Lung (tissue), 12 donors: ENCODE data around the gene LCP2. TPM values are rescaled to one million over a fixed set of nuclear protein-coding genes. Genes with fewer than 3 reads are reported as not detected.

Experiments used
- ATAC-seq: fragments of 200-7000 bp; cut with Tn5 transposase; one replicate; pipeline ENCODE4 v1.9.1; 2020; ENCODE audit warnings: moderate number of reproducible peaks; ENCODE audit not compliant: insufficient read depth, low FRiP score
- DNase-seq, 3 donors: peaks; one replicate each; pipeline ENCODE4 v3.0.0-alpha.2; 2013 to 2017
- H3K27ac ChIP-seq, 2 donors: one replicate each; pipeline ENCODE4 v1.5.1; 2013; ENCODE audit warnings: mild to moderate bottlenecking in 2 of 2, moderate library complexity in 2 of 2, control low read depth in 1 of 2, inconsistent platforms in 1 of 2, low read depth in 1 of 2, low read length in 1 of 2
- H3K27me3 ChIP-seq, 3 donors: one replicate each; pipeline ENCODE4 v1.5.1; 2013; ENCODE audit warnings: low read length in 2 of 3; ENCODE audit not compliant: control insufficient read depth in 3 of 3, insufficient read depth in 3 of 3
- H3K36me3 ChIP-seq, 4 donors: one replicate each; pipeline ENCODE4 v1.5.1; 2013; ENCODE audit warnings: low read length in 4 of 4, mild to moderate bottlenecking in 1 of 4, moderate library complexity in 1 of 4; ENCODE audit not compliant: control insufficient read depth in 4 of 4, insufficient read depth in 4 of 4
- H3K4me1 ChIP-seq, 5 donors: one replicate each; pipeline ENCODE4 v1.5.1; 2013; ENCODE audit warnings: low read length in 5 of 5, mild to moderate bottlenecking in 2 of 5, moderate library complexity in 1 of 5; ENCODE audit not compliant: control insufficient read depth in 5 of 5, insufficient read depth in 5 of 5
- H3K4me3 ChIP-seq: one replicate; pipeline ENCODE4 v1.5.1; 2013; ENCODE audit warnings: mild to moderate bottlenecking, control low read depth, moderate library complexity
- H3K9ac ChIP-seq, 2 donors: one replicate each; pipeline ENCODE4 v1.5.1; 2013; ENCODE audit warnings: low read length in 2 of 2, control low read depth in 1 of 2; ENCODE audit not compliant: insufficient read depth in 1 of 2
- H3K9me3 ChIP-seq, 4 donors: one replicate each; pipeline ENCODE4 v1.5.1; 2013; ENCODE audit warnings: low read length in 3 of 4, mild to moderate bottlenecking in 1 of 4, moderate library complexity in 1 of 4; ENCODE audit not compliant: control insufficient read depth in 4 of 4, insufficient read depth in 3 of 4
- WGBS, 2 donors: extraction: QIAGEN DNeasy Blood & Tissue Kit; methylation state at CpG; one replicate each; pipeline ENCODE4 v1.1.7; 2013; 5-methylcytosine and 5-hydroxymethylcytosine counted together
- polyA plus RNA-seq, 2 donors: library from polyadenylated mRNA; stranded (reverse); fragments of 200-250 nt; gene quantifications; one replicate each; pipeline ENCODE4 v1.2.1, GENCODE V29; 2013
- total RNA-seq, 2 donors: library from RNA; depleted of rRNA in 1 of 2; stranded (reverse); fragments of >200 nt in 1 of 2; gene quantifications; one replicate each; pipeline ENCODE4 v1.2.1, GENCODE V29; 2014 to 2021
- TF ChIP-seq, protein P1 (sequence below): IDR thresholded peaks from 2 replicates; pipeline ENCODE4 v1.5.1; 2012; ENCODE audit warnings: mild to moderate bottlenecking; ENCODE audit errors: control extremely low read depth, extremely low read depth
- donor health status: control.
- donor health status: control.
- donor health status: Bipolar disorder and iron deficiency.
- donor health status: healthy.
- donor health status: DM: yes; HTN: yes; CAD: no.

The LCP2 gene
- total and polyA plus RNA-seq, 4 donors: 15.6 to 127 (median 56.0) TPM

- Histone ChIP-seq H3K9me3 (no peaks in the 10 kb centered on the region), H3K27ac (peak overlapping the region in 1 of 2 donors; percentile 9), H3K36me3 (no peaks in the 10 kb centered on the region), H3K27me3 (peaks cover 0 to 2% (median 0%) of the 10 kb centered on the region in 3 donors), H3K9ac (no peak overlapping the region), H3K4me1 (peaks cover 0 to 13% (median 5%) of the 10 kb centered on the region in 5 donors), H3K4me3 (no peak overlapping the region)
- peak; percentile 45 to 73 (median 51) for DNase-seq
- WGBS, 2 donors: 34 to 44% methylated on average over 16 to 17 of the region's 17 CpGs
- no peak for ATAC-seq
- TF ChIP-seq, protein P1, sequence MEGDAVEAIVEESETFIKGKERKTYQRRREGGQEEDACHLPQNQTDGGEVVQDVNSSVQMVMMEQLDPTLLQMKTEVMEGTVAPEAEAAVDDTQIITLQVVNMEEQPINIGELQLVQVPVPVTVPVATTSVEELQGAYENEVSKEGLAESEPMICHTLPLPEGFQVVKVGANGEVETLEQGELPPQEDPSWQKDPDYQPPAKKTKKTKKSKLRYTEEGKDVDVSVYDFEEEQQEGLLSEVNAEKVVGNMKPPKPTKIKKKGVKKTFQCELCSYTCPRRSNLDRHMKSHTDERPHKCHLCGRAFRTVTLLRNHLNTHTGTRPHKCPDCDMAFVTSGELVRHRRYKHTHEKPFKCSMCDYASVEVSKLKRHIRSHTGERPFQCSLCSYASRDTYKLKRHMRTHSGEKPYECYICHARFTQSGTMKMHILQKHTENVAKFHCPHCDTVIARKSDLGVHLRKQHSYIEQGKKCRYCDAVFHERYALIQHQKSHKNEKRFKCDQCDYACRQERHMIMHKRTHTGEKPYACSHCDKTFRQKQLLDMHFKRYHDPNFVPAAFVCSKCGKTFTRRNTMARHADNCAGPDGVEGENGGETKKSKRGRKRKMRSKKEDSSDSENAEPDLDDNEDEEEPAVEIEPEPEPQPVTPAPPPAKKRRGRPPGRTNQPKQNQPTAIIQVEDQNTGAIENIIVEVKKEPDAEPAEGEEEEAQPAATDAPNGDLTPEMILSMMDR: no peak
These were observed 5.3 kb upstream of the LCP2 start for GRCh38 chr5:170302653-170303501.

DNA sequence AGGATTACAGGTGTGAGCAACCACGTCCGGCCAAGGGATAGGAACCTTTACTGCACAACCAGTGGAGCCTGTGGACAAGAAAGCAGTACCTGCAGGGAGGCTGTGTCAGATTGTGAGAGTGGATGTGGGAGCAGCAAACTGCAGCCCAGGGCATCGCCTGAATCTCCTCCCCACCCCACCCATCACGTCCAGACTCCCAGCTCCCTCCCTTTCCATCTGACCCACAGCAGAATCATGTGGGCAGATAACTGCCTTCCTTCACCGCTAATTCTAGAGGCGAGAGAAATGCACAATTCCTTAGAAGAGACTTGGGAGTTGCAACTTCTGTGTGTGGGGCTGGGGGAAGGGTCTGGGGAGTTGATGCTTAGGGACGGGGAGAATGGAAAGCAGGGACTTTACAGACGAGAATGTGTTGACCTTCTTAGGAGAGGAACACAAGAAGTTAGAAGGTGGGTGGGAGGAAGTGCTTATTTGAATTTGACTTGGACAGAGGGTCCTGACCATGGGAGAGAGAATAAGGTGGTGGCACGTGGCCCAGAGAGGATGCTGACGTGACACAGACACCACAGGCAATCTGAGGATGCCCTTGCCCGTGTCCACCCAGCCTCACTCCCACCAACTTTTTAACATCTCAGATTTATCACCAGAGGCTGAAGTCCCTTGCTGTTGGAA lies 4.5 kb upstream of the LCP2 start:
- H3K4me3 ChIP-seq: no peak overlapping the region
- H3K36me3 ChIP-seq: no peaks in the 10 kb centered on the region
- no peaks in the 10 kb centered on the region for H3K9me3 ChIP-seq
- no peak for ATAC-seq
- DNase-seq: no peak
- peaks cover 0 to 13% (median 5%) of the 10 kb centered on the region in 5 donors for H3K4me1 ChIP-seq
- no peak overlapping the region for H3K9ac ChIP-seq
- WGBS, 2 donors: 61 to 64% methylated on average over 11 of the region's 11 CpGs
- H3K27ac ChIP-seq: peak overlapping the region in 1 of 2 donors; percentile 9
- peaks cover 0 to 2% (median 2%) of the 10 kb centered on the region in 3 donors for H3K27me3 ChIP-seq
- TF ChIP-seq, protein P1: no peak

- H3K27me3 ChIP-seq: peaks cover 0 to 7% (median 2%) of the 10 kb centered on the region in 3 donors
- H3K27ac ChIP-seq: no peak overlapping the region
- H3K4me1 ChIP-seq: peaks cover 0 to 12% (median 5%) of the 10 kb centered on the region in 5 donors
- no peaks in the 10 kb centered on the region for H3K9me3 ChIP-seq
- no peak overlapping the region for H3K9ac ChIP-seq
- TF ChIP-seq, protein P1: no peak
- 55 to 78% methylated on average over 9 of the region's 9 CpGs for WGBS, 2 donors
- ATAC-seq (no peak), DNase-seq (no peak)
- H3K4me3 ChIP-seq: no peak overlapping the region
- H3K36me3 ChIP-seq: no peaks in the 10 kb centered on the region
These were observed 3.6 kb upstream of the LCP2 start for GRCh38 chr5:170301149-170301548.
